ENCODE results near the gene POP4.

POP4 gene

GRCh38 chr19:29569038-29569911 is 36.8 kb upstream of the POP4 start:
- DNase-seq (ENCODE audit: low read depth), result no peak
- H3K4me3 ChIP-seq (ENCODE audit: control insufficient read depth, low read depth, low read length), result no peak overlapping the region
- TF ChIP-seq, protein P1, sequence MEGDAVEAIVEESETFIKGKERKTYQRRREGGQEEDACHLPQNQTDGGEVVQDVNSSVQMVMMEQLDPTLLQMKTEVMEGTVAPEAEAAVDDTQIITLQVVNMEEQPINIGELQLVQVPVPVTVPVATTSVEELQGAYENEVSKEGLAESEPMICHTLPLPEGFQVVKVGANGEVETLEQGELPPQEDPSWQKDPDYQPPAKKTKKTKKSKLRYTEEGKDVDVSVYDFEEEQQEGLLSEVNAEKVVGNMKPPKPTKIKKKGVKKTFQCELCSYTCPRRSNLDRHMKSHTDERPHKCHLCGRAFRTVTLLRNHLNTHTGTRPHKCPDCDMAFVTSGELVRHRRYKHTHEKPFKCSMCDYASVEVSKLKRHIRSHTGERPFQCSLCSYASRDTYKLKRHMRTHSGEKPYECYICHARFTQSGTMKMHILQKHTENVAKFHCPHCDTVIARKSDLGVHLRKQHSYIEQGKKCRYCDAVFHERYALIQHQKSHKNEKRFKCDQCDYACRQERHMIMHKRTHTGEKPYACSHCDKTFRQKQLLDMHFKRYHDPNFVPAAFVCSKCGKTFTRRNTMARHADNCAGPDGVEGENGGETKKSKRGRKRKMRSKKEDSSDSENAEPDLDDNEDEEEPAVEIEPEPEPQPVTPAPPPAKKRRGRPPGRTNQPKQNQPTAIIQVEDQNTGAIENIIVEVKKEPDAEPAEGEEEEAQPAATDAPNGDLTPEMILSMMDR (conservative IDR thresholded peaks at IDR 0.05; ENCODE audit: control insufficient read depth, insufficient read depth, low read depth, low read length), result no peak

DNA sequence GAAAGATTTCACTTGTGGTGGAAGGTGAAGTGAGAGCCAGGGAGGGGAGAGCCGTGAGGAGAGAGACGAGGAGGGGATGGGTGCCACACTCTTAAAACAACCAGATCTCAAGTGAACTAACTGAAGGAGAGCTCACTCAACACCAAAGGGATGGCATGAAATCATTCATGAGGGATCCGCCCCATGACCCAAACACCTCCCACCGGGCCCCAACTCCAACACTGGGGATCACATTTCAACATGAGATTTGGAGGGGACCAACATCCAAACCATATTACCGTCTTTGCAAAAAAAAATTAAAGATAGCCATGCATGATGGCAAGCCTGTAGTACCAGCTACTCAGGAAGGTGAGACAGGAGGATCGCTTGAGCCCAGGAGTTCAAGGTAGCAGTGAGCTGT is 34.9 kb upstream of the POP4 start:
- DNase-seq (ENCODE audit: low read depth), result no peak
- TF ChIP-seq, protein P1 (conservative IDR thresholded peaks at IDR 0.05; ENCODE audit: control insufficient read depth, insufficient read depth, low read depth, low read length), result no peak

GRCh38 chr19:29573486-29573885 is 32.6 kb upstream of the POP4 start:
- H3K4me3 ChIP-seq (ENCODE audit: control insufficient read depth, low read depth, low read length), result no peak overlapping the region
- TF ChIP-seq, protein P1 (conservative IDR thresholded peaks at IDR 0.05; ENCODE audit: control insufficient read depth, insufficient read depth, low read depth, low read length), result no peak
- DNase-seq (ENCODE audit: low read depth), result no peak

More for the DNA sequence above, 34.9 kb upstream of the POP4 start:
- no peak overlapping the region for H3K4me3 ChIP-seq (ENCODE audit: control insufficient read depth, low read depth, low read length)

DNA sequence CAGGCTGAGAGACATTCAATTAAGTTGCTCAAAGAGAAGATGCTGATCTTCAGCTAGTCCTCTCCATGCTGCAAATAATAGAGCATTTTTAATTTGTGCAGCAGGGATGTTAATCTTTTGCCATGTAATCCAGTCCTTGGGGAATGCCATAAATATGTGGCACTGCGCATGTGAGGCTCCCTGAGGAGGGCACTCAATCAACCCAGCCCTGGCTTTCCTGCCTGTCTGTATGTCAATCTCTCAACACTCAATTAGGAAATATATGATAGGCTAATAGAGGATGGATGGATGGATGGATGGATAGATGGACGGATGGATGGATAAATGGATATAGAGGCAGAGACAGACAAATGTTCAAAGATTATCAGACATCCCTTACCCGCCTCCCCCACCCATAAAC is 31.6 kb upstream of the POP4 start:
- no peak overlapping the region for H3K4me3 ChIP-seq (ENCODE audit: control insufficient read depth, low read depth, low read length)
- DNase-seq (ENCODE audit: low read depth), result no peak
- TF ChIP-seq, protein P1 (conservative IDR thresholded peaks at IDR 0.05; ENCODE audit: control insufficient read depth, insufficient read depth, low read depth, low read length), result no peak

- peak; percentile 42 for DNase-seq (ENCODE audit: low read depth)
- TF ChIP-seq, protein P1 (conservative IDR thresholded peaks at IDR 0.05; ENCODE audit: control insufficient read depth, insufficient read depth, low read depth, low read length), result no peak
Measured at GRCh38 chr19:29576046-29576606, 30.0 kb upstream of the POP4 start.

GRCh38 chr19:29576761-29577648 is 29.1 kb upstream of the POP4 start:
- TF ChIP-seq, protein P1 (conservative IDR thresholded peaks at IDR 0.05; ENCODE audit: control insufficient read depth, insufficient read depth, low read depth, low read length), result no peak
- H3K4me3 ChIP-seq (ENCODE audit: control insufficient read depth, low read depth, low read length), result no peak overlapping the region
- DNase-seq (ENCODE audit: low read depth), result peak; percentile 44

More at GRCh38 chr19:29576046-29576606, 30.0 kb upstream of the POP4 start:
- no peak overlapping the region for H3K4me3 ChIP-seq (ENCODE audit: control insufficient read depth, low read depth, low read length)
